ENCODE measurements around the gene HOXD9.

DNA sequence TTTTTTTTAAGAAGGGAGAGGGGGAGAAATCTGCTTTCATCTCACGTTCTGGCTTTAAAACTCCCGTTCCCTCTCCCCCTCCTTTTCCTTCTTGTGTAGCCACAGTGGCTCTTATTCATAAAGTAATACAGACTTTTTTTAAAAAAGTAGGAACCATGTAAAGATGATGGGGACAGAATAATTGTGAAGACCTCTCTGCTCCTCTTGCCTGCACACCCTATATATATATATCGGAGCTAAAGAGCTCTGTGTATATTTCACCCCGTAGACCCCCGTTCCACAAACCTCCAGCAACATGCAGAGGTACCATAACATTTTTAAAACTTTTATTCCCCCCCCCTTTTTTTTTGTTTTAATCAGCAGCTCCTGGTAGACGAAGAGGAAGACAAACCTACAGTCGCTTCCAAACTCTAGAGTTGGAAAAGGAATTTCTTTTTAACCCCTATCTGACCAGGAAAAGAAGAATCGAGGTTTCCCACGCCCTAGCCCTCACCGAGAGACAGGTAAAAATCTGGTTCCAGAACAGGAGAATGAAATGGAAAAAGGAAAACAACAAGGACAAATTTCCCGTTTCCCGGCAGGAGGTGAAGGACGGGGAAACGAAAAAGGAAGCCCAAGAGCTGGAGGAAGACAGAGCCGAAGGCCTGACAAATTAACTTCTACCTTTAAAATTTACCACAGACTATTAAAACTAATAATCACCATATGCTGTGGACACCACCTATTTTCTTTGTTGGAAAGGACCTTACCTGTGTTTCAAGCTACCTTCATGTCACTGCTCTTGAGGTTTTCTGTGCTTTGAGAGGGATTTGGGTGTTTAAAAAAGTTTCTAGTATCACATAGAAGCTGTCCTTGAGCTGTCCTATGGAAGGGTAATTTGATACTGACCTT, 8.7 kb downstream of the HOXD9 start:
- TF ChIP-seq POLR2AphosphoS5 (IDR thresholded peaks at IDR 0.05): no peak
- TF ChIP-seq POLR2A (IDR thresholded peaks at IDR 0.05): no peak

Data from spleen (tissue), 3 donors.